Fibroblast of lung (primary cell): ENCODE results near the gene UBR3. TPM values are rescaled to one million over a fixed set of nuclear protein-coding genes. Genes with fewer than 3 reads are reported as not detected.

Experiments used
- DNase-seq, 2 donors: peaks; one replicate each; pipeline versions ENCODE4 v3.0.0 to v3.0.0-alpha.2; 2010; ENCODE audit warnings: low read depth in 2 of 2
- H2AFZ ChIP-seq: 2 replicates; pipeline ENCODE4 v1.5.1; 2012; ENCODE audit warnings: low read length, control low read depth, inconsistent platforms
- H3K27ac ChIP-seq: 2 replicates; pipeline ENCODE4 v1.5.1; 2011; ENCODE audit warnings: low read length, control low read depth; ENCODE audit not compliant: insufficient read depth
- H3K27me3 ChIP-seq: 2 replicates; pipeline ENCODE4 v1.5.1; 2011; ENCODE audit warnings: mild to moderate bottlenecking, low read length; ENCODE audit not compliant: control insufficient read depth, insufficient read depth
- H3K36me3 ChIP-seq: 2 replicates; pipeline ENCODE4 v1.5.1; 2011; ENCODE audit warnings: low read length; ENCODE audit not compliant: control insufficient read depth, insufficient read depth
- H3K4me1 ChIP-seq: 2 replicates; pipeline ENCODE4 v1.5.1; 2011; ENCODE audit warnings: low read length; ENCODE audit not compliant: control insufficient read depth, insufficient read depth; ENCODE audit errors: extremely low read depth
- H3K4me2 ChIP-seq: 2 replicates; pipeline ENCODE4 v1.5.1; 2011; ENCODE audit warnings: low read length, control low read depth; ENCODE audit not compliant: insufficient read depth; ENCODE audit errors: extremely low read depth
- H3K4me3 ChIP-seq, 4 experiments: fragments of 200-600 bp in 1 of 4; sonication (generic) in 1 of 4; replicated peaks in 1 of 4; 2 replicates each; pipeline ENCODE4 v1.5.1; 2011 to 2016; ENCODE audit warnings: low read length in 4 of 4, low read depth in 3 of 4, mild to moderate bottlenecking in 3 of 4, control low read depth in 2 of 4, inconsistent platforms in 1 of 4, mixed read lengths in 1 of 4; ENCODE audit not compliant: insufficient read depth in 1 of 4; ENCODE audit errors: control extremely low read depth in 1 of 4
- H3K79me2 ChIP-seq: 2 replicates; pipeline ENCODE4 v1.5.1; 2012; ENCODE audit warnings: mild to moderate bottlenecking, low read length, inconsistent platforms; ENCODE audit not compliant: control insufficient read depth, insufficient read depth
- H3K9ac ChIP-seq: 2 replicates; pipeline ENCODE4 v1.5.1; 2011; ENCODE audit warnings: mild to moderate bottlenecking, low read length, control low read depth; ENCODE audit not compliant: insufficient read depth
- H3K9me3 ChIP-seq: 2 replicates; pipeline ENCODE4 v1.5.1; 2012; ENCODE audit warnings: low read depth, low read length; ENCODE audit not compliant: control insufficient read depth, insufficient read depth
- H4K20me1 ChIP-seq: 2 replicates; pipeline ENCODE4 v1.5.1; 2011; ENCODE audit warnings: low read length; ENCODE audit not compliant: control insufficient read depth, insufficient read depth; ENCODE audit errors: extremely low read depth
- CTCF ChIP-seq, 2 donors: IDR thresholded peaks in 1 of 2; conservative IDR thresholded peaks in 1 of 2; 1 replicate in 1 of 2; 2 replicates in 1 of 2; pipeline ENCODE4 v1.5.1; 2011 to 2012; ENCODE audit warnings: low read length in 2 of 2, control low read depth in 1 of 2, inconsistent platforms in 1 of 2, low read depth in 1 of 2, mild to moderate bottlenecking in 1 of 2
- EZH2 ChIP-seq: IDR thresholded peaks from 2 replicates; pipeline ENCODE4 v1.5.1; 2012; ENCODE audit warnings: low read length, control low read depth, mild to moderate bottlenecking; ENCODE audit errors: missing control alignments
- polyA minus RNA-seq: library from RNA; depleted of rRNA, polyadenylated mRNA; stranded (reverse); fragments of >200 nt; gene quantifications from 2 replicates; pipeline ENCODE4 v1.2.3, GENCODE V29; 2011; ENCODE audit warnings: low replicate concordance
- polyA plus RNA-seq, 2 donors: library from polyadenylated mRNA; depleted of rRNA in 1 of 2; stranded (reverse) in 1 of 2; unstranded in 1 of 2; fragments of >200 nt; gene quantifications; 2 replicates each; pipeline ENCODE4 v1.2.1, GENCODE V29; 2011 to 2012; ENCODE audit warnings: missing spikeins in 1 of 2
- total RNA-seq: library from RNA; depleted of rRNA; stranded (reverse); fragments of >200 nt; gene quantifications from 2 replicates; pipeline ENCODE4 v1.2.1, GENCODE V29; 2014

The UBR3 gene
- total RNA-seq: 28.2 and 39.5 TPM in 2 replicates
- 19.1 and 21.7 TPM in 2 replicates for polyA plus RNA-seq
- polyA plus RNA-seq (2012): 13.3 and 13.6 TPM in 2 replicates
- polyA minus RNA-seq: 4.0 and 5.3 TPM in 2 replicates

- peak; percentile 89 to 93 for DNase-seq
- Histone ChIP-seq H3K4me1 (no peaks in the 10 kb centered on the region), H4K20me1 (no peaks in the 10 kb centered on the region), H3K27ac (peak within 1 kb of the TSS; percentile 73), H2AFZ (peak within 1 kb of the TSS; percentile 85), H3K27me3 (no peaks in the 10 kb centered on the region), H3K9ac (peak within 1 kb of the TSS; percentile 82), H3K9me3 (no peaks in the 10 kb centered on the region), H3K36me3 (no peaks in the 10 kb centered on the region), H3K4me3 (peak within 1 kb of the TSS; percentile 48 to 89 (median 84)), H3K79me2 (peaks cover 56% of the 10 kb centered on the region), H3K4me2 (peak within 1 kb of the TSS; percentile 98)
- TF ChIP-seq EZH2: no peak
- peak; percentile 4 to 18 for TF ChIP-seq CTCF (conservative IDR thresholded peaks at IDR 0.05 in 1 of 2, IDR thresholded peaks at IDR 0.05 in 1 of 2; ENCODE audit: low read depth in 1 of 2, low read length in 2 of 2)
These were observed at the start of gene UBR3 for GRCh38 chr2:169827272-169828140. Gene UBR3 (plus strand): TSS chr2:169827454. CDS start chr2:169827508, 54 bp downstream.

DNA sequence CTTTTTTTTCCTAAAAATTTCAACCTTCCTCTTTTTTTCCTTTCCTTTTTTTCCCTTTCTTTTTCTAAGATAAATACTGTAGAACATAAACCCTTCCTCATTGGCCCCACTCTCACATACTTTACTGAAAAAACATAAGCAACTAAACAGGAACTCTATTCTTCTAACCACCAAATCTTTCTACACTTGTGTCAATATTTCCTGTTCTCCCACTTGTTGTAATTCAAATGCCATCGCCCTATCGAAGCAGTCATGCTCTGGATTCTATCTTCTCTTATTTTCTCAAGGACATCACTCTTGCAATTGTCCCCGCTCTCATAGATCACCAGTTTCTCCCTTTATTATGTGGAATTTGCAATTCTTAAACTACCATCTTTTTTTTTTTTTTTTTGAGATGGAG, 48.8 kb upstream of the UBR3 start:
- no peak overlapping the region for H3K27ac ChIP-seq
- H3K36me3 ChIP-seq: no peaks in the 10 kb centered on the region
- no peak overlapping the region for H3K4me2 ChIP-seq
- no peak overlapping the region for H3K4me3 ChIP-seq
- H3K9me3 ChIP-seq: no peaks in the 10 kb centered on the region
- H4K20me1 ChIP-seq: no peaks in the 10 kb centered on the region
- H3K9ac ChIP-seq: no peak overlapping the region
- DNase-seq: no peak
- H2AFZ ChIP-seq: no peak overlapping the region
- no peaks in the 10 kb centered on the region for H3K4me1 ChIP-seq
- TF ChIP-seq CTCF (conservative IDR thresholded peaks at IDR 0.05 in 1 of 2, IDR thresholded peaks at IDR 0.05 in 1 of 2; ENCODE audit: low read depth in 1 of 2, low read length in 2 of 2) (no peak), EZH2 (no peak)
- H3K79me2 ChIP-seq: no peaks in the 10 kb centered on the region
- no peaks in the 10 kb centered on the region for H3K27me3 ChIP-seq

GRCh38 chr2:169781249-169782013, 45.8 kb upstream of the UBR3 start:
- no peak for DNase-seq
- H3K79me2 ChIP-seq: no peaks in the 10 kb centered on the region
- no peak overlapping the region for H3K27ac ChIP-seq
- no peaks in the 10 kb centered on the region for H3K4me1 ChIP-seq
- no peak overlapping the region for H2AFZ ChIP-seq
- TF ChIP-seq EZH2: no peak
- TF ChIP-seq CTCF (conservative IDR thresholded peaks at IDR 0.05 in 1 of 2, IDR thresholded peaks at IDR 0.05 in 1 of 2; ENCODE audit: low read depth in 1 of 2, low read length in 2 of 2): no peak
- H3K36me3 ChIP-seq: no peaks in the 10 kb centered on the region
- no peak overlapping the region for H3K4me3 ChIP-seq
- H3K4me2 ChIP-seq: no peak overlapping the region
- H3K9me3 ChIP-seq: no peaks in the 10 kb centered on the region
- no peaks in the 10 kb centered on the region for H3K27me3 ChIP-seq
- no peaks in the 10 kb centered on the region for H4K20me1 ChIP-seq
- no peak overlapping the region for H3K9ac ChIP-seq
